GM12878 (cell line): ENCODE measurements around the gene COG7. TPM values are rescaled to one million over a fixed set of nuclear protein-coding genes. Genes with fewer than 3 reads are reported as not detected.

ENCODE experiments used
- ATAC-seq: fragments of 200-7000 bp; cut with Tn5 transposase; 3 replicates; pipeline ENCODE4 v1.9.1; 2020; ENCODE audit warnings: mild to moderate bottlenecking, moderate library complexity
- BruUV-seq: library from RNA; stranded (reverse); fragments of 400-500 nt; replicated peaks from 2 replicates; lab custom pipeline; 2021; lab: Mats Ljungman, UMichigan
- CTCF ChIA-PET: fragments of 300-600 bp; sonication (Branson Sonifier 250); formaldehyde crosslinking; extraction: SDS; loops from one replicate; lab custom pipeline; 2021; ENCODE audit warnings: inconsistent platforms; lab: Yijun Ruan, JAX
- POLR2A ChIA-PET: fragments of 350-600 bp; formaldehyde crosslinking; extraction: SDS; loops from one replicate; lab custom pipeline; 2021; ENCODE audit warnings: inconsistent platforms; lab: Charles Lee
- RAD21 ChIA-PET: fragments of 300-600 bp; sonication (Branson Sonifier 250); formaldehyde crosslinking; loops from one replicate; lab custom pipeline; 2023; ENCODE audit warnings: antibody characterized with exemption; ENCODE audit not compliant: unreplicated experiment; lab: Charles Lee
- SMC1A ChIA-PET: fragments of 300-600 bp; sonication (Branson Sonifier 250); formaldehyde crosslinking; loops from one replicate; lab custom pipeline; 2023; ENCODE audit not compliant: unreplicated experiment, uncharacterized antibody; lab: Charles Lee
- DNase-seq: peaks from one replicate; pipeline ENCODE4 v3.0.0-alpha.2; 2011; ENCODE audit warnings: low read depth, low spot score
- FAIRE-seq: peaks from 3 replicates; lab custom pipeline; 2011; peaks lifted over from hg19 to GRCh38; lab: Jason Lieb, UNC
- H2AFZ ChIP-seq: 2 replicates; pipeline ENCODE4 v1.6.0; 2011; ENCODE audit warnings: low read depth, low read length, control low read depth; ENCODE audit not compliant: control insufficient read depth
- H3K27ac ChIP-seq: 2 replicates; pipeline ENCODE4 v1.5.1; 2011; ENCODE audit warnings: control low read depth; ENCODE audit not compliant: control insufficient read depth, insufficient read depth
- H3K27me3 ChIP-seq, 2 experiments: replicated peaks in 1 of 2; 2 replicates each; pipeline versions ENCODE4 v1.6.0 to v1.6.1; 2011; ENCODE audit warnings: low read length in 1 of 2; ENCODE audit not compliant: control insufficient read depth in 2 of 2, insufficient read depth in 2 of 2
- H3K36me3 ChIP-seq, 2 experiments: 2 replicates each; pipeline ENCODE4 v1.5.1; 2011; ENCODE audit warnings: low read length in 1 of 2; ENCODE audit not compliant: control insufficient read depth in 2 of 2, insufficient read depth in 2 of 2
- H3K4me1 ChIP-seq: 2 replicates; pipeline ENCODE4 v1.6.1; 2011; ENCODE audit warnings: mild to moderate bottlenecking, low read length, moderate library complexity, mixed read lengths; ENCODE audit not compliant: control insufficient read depth, insufficient read depth
- H3K4me2 ChIP-seq: 2 replicates; pipeline ENCODE4 v1.6.0; 2011; ENCODE audit warnings: control low read depth; ENCODE audit not compliant: control insufficient read depth, insufficient read depth
- H3K4me3 ChIP-seq: fragments of 200-600 bp; sonication (generic); 2 replicates; pipeline ENCODE4 v1.5.1; 2016
- H3K79me2 ChIP-seq: 2 replicates; pipeline ENCODE4 v1.6.0; 2011; ENCODE audit warnings: low read length; ENCODE audit not compliant: control insufficient read depth, insufficient read depth
- H3K9ac ChIP-seq: 2 replicates; pipeline ENCODE4 v1.8.0; 2011; ENCODE audit warnings: low read length, control low read depth, mixed read lengths; ENCODE audit not compliant: control insufficient read depth, insufficient read depth
- H3K9me3 ChIP-seq: replicated peaks from 3 replicates; pipeline ENCODE4 v1.5.1; 2011; ENCODE audit warnings: mild to moderate bottlenecking, low read length; ENCODE audit not compliant: control insufficient read depth, insufficient read depth
- H4K20me1 ChIP-seq: 2 replicates; pipeline ENCODE4 v1.6.0; 2011; ENCODE audit not compliant: control insufficient read depth, insufficient read depth
- CTCF ChIP-seq, 3 experiments: IDR thresholded peaks in 2 of 3; conservative IDR thresholded peaks in 1 of 3; 2 replicates each; pipeline ENCODE4 v1.5.1; 2011; ENCODE audit warnings: low read depth in 3 of 3, low read length in 3 of 3, mild to moderate bottlenecking in 3 of 3, control low read depth in 2 of 3, moderate library complexity in 2 of 3, inconsistent platforms in 1 of 3, mixed read lengths in 1 of 3; ENCODE audit not compliant: control insufficient read depth in 2 of 3, insufficient read depth in 1 of 3; ENCODE audit errors: extremely low read depth in 1 of 3
- HDAC6 ChIP-seq: fragments of 200-600 bp; sonication (generic); IDR thresholded peaks from one replicate; pipeline ENCODE4 v1.8.0; 2017; ENCODE audit warnings: antibody characterized with exemption; ENCODE audit not compliant: unreplicated experiment
- HDGF ChIP-seq: fragments of 450-650 bp; IDR thresholded peaks from 2 replicates; pipeline ENCODE4 v1.6.1; 2016; ENCODE audit warnings: antibody characterized with exemption
- RAD21 ChIP-seq: IDR thresholded peaks from 2 replicates; pipeline ENCODE4 v1.6.1; 2011; ENCODE audit warnings: mild to moderate bottlenecking, low read depth, low read length, moderate library complexity; ENCODE audit not compliant: insufficient read depth
- RAD51 ChIP-seq: fragments of 450-650 bp; IDR thresholded peaks from 2 replicates; pipeline ENCODE4 v1.6.1; 2016; ENCODE audit warnings: moderate library complexity, mild to moderate bottlenecking, inconsistent platforms
- RUNX3 ChIP-seq: IDR thresholded peaks from 2 replicates; pipeline ENCODE4 v1.6.1; 2012; ENCODE audit warnings: low read length, inconsistent platforms
- SMARCA5 ChIP-seq: fragments of 450-650 bp; IDR thresholded peaks from 2 replicates; pipeline ENCODE4 v1.6.1; 2017; ENCODE audit warnings: mild to moderate bottlenecking
- SMC3 ChIP-seq: IDR thresholded peaks from 2 replicates; pipeline ENCODE4 v1.6.1; 2011; ENCODE audit warnings: low read length, improper control_type of control experiment, borderline replicate concordance
- SRF ChIP-seq, 2 experiments: IDR thresholded peaks; 2 replicates each; pipeline ENCODE4 v1.6.1; 2011; ENCODE audit warnings: low read depth in 2 of 2, low read length in 2 of 2, mild to moderate bottlenecking in 1 of 2, moderate library complexity in 1 of 2
- TARDBP ChIP-seq: IDR thresholded peaks from 2 replicates; pipeline ENCODE4 v1.6.1; 2016; ENCODE audit warnings: borderline replicate concordance
- WGBS: methylation state at CpG from one replicate; pipeline ENCODE4 v1.1.6; 2016; ENCODE audit warnings: low lambda C conversion rate; ENCODE audit not compliant: insufficient replicate concordance, insufficient coverage; ENCODE audit errors: missing lambda C conversion rate; 5-methylcytosine and 5-hydroxymethylcytosine counted together
- in situ Hi-C: fragments of 300-500 bp; cut with MboI; formaldehyde crosslinking; loops from 9 replicates; pipeline ENCODE4 v1.14.3; 2018; ENCODE audit warnings: mixed read lengths
- intact Hi-C: fragments of 100-400 bp; cut with micrococcal nuclease; formaldehyde crosslinking; loops from one replicate; pipeline ENCODE4 v1.14.2; 2022; ENCODE audit not compliant: unreplicated experiment
- polyA plus RNA-seq, 11 experiments: library from polyadenylated mRNA; depleted of rRNA in 4 of 11; unstranded in 6 of 11; stranded (reverse) in 5 of 11; fragments of >200 nt; fragmentation: Nextera tagmentation in 4 of 11; fragmentation: Illumina TruSeq in 1 of 11; extraction: Ambion mirVana in 4 of 11; extraction: Trizol in 1 of 11; gene quantifications; 1 replicate in 1 of 11; 2 replicates in 10 of 11; pipeline versions ENCODE4 v1.2.1 to v1.2.3, GENCODE V29; 2011 to 2016; ENCODE audit warnings: inconsistent platforms in 2 of 11, missing spikeins in 2 of 11, low read depth in 1 of 11
- total RNA-seq, 4 experiments: library from RNA; depleted of rRNA in 3 of 4; stranded (reverse); fragments of >200 nt in 3 of 4; fragmentation: Illumina TruSeq in 1 of 4; extraction: Trizol in 1 of 4; gene quantifications; 2 replicates each; pipeline versions ENCODE4 v1.2.1 to v1.2.3, GENCODE V29; 2013 to 2021

Gene COG7
- total and polyA plus RNA-seq, 10 of the 15 experiments (the other 5 are each of a cell fraction or from before 2014, with no cell fraction given): 2.9 to 24.0 (median 10.0) TPM

GRCh38 chr16:23435500-23435899 is 17.5 kb downstream of the COG7 start:
- POLR2A ChIA-PET: interaction anchor here (0.8 kb wide), 1 partner anchor 112 kb away, joined by 3 read pairs; no protein-coding TSS in a partner anchor
- H4K20me1 ChIP-seq: no peaks in the 10 kb centered on the region
- BruUV-seq: no TSS peak
- no peak overlapping the region for H3K4me2 ChIP-seq
- intact Hi-C loops (loop anchor here (2.0 to 10.0 kb wide), 3 partner anchors 101 to 537 kb away; no protein-coding TSS in a partner anchor), in situ Hi-C loops (no loop called here)
- H2AFZ ChIP-seq: no peak overlapping the region
- peaks cover 2 to 12% of the 10 kb centered on the region in 2 experiments for H3K36me3 ChIP-seq
- CTCF ChIA-PET: interaction anchor here (0.5 to 10.5 kb wide), 76 partner anchors 9 to 1249 kb away, joined by 3 to 470 read pairs (median 5); partner anchors contain the start of genes COG7, EARS2, NDUFAB1 and SCNN1B
- FAIRE-seq (peak; percentile 23), ATAC-seq (peak; percentile 100), DNase-seq (peak; percentile 15)
- SMC1A ChIA-PET: interaction anchor here (0.5 to 6.7 kb wide), 36 partner anchors 9 to 341 kb away, joined by 3 to 189 read pairs (median 5); partner anchors contain the start of genes COG7, SCNN1B and SCNN1G
- H3K27ac ChIP-seq: no peak overlapping the region
- RAD21 ChIA-PET: interaction anchor here (0.5 to 6.6 kb wide), 25 partner anchors 13 to 1069 kb away, joined by 3 to 159 read pairs (median 5); partner anchors contain the start of genes NDUFAB1, SCNN1B and SCNN1G
- H3K4me1 ChIP-seq: no peaks in the 10 kb centered on the region
- H3K4me3 ChIP-seq: no peak overlapping the region
- no peak overlapping the region for H3K9ac ChIP-seq
- no peaks in the 10 kb centered on the region for H3K79me2 ChIP-seq
- 0 out of 2 replicates have a peak, but pooled peaks have one; percentile 12 for TF ChIP-seq RUNX3
- no peak for TF ChIP-seq TARDBP
- TF ChIP-seq RAD51: no peak
- TF ChIP-seq CTCF (IDR thresholded peaks at IDR 0.05 in 2 of 3, conservative IDR thresholded peaks at IDR 0.05 in 1 of 3; ENCODE audit: control insufficient read depth in 2 of 3, extremely low read depth in 1 of 3, insufficient read depth in 1 of 3, low read depth in 3 of 3, low read length in 3 of 3): peak; percentile 89 to 93 (median 91)
- TF ChIP-seq SMARCA5: 0 out of 2 replicates have a peak, but pooled peaks have one; percentile 49
- peak; percentile 72 for TF ChIP-seq RAD21
- peak; percentile 74; the same call in 1 of the 2 replicates for TF ChIP-seq SMC3
- TF ChIP-seq HDGF: 0 out of 2 replicates have a peak, but pooled peaks have one; percentile 0
- TF ChIP-seq HDAC6: no peak
- TF ChIP-seq SRF (IDR thresholded peaks at IDR 0.05; ENCODE audit: low read depth in 2 of 2, low read length in 2 of 2): no peak
- no peaks in the 10 kb centered on the region for H3K27me3 ChIP-seq
- no peaks in the 10 kb centered on the region for H3K9me3 ChIP-seq
- 47% methylated on average over 6 of the region's 6 CpGs for WGBS
